GM12878 (cell line): ENCODE measurements around the gene ROBO1. TPM values are rescaled to one million over a fixed set of nuclear protein-coding genes. Genes with fewer than 3 reads are reported as not detected.

ENCODE experiments used
- BRCA1 ChIP-seq: IDR thresholded peaks from 2 replicates; pipeline ENCODE4 v1.6.1; 2011; ENCODE audit warnings: low read depth, low read length, improper control_type of control experiment
- CEBPZ ChIP-seq: fragments of 150-350 bp; IDR thresholded peaks from 2 replicates; pipeline ENCODE4 v1.6.1; 2016; ENCODE audit warnings: low read depth, low read length
- CREB1 ChIP-seq: IDR thresholded peaks from 2 replicates; pipeline ENCODE4 v1.6.1; 2012; ENCODE audit warnings: low read depth, mild to moderate bottlenecking, inconsistent platforms
- E2F8 ChIP-seq: fragments of 450-650 bp; IDR thresholded peaks from 2 replicates; pipeline ENCODE4 v1.6.1; 2018; ENCODE audit warnings: mild to moderate bottlenecking, low read depth, moderate library complexity; ENCODE audit not compliant: partially characterized antibody
- E4F1 ChIP-seq: fragments of 450-650 bp; IDR thresholded peaks from 2 replicates; pipeline ENCODE4 v1.6.1; 2018; ENCODE audit warnings: borderline replicate concordance, mild to moderate bottlenecking; ENCODE audit not compliant: partially characterized antibody
- EED ChIP-seq: sonication (generic); IDR thresholded peaks from 2 replicates; pipeline ENCODE4 v1.6.1; 2016; ENCODE audit warnings: antibody characterized with exemption, low read depth
- HDGF ChIP-seq: fragments of 450-650 bp; IDR thresholded peaks from 2 replicates; pipeline ENCODE4 v1.6.1; 2016; ENCODE audit warnings: antibody characterized with exemption
- IKZF1 ChIP-seq: fragments of 450-650 bp; conservative IDR thresholded peaks from 2 replicates; pipeline ENCODE4 v1.6.1; 2017; ENCODE audit warnings: antibody characterized with exemption, mild to moderate bottlenecking
- KAT2A ChIP-seq: conservative IDR thresholded peaks from 2 replicates; pipeline ENCODE4 v1.6.1; 2011; ENCODE audit warnings: low read depth, low read length; ENCODE audit not compliant: control insufficient read depth
- LARP7 ChIP-seq: fragments of 450-650 bp; IDR thresholded peaks from 2 replicates; pipeline ENCODE4 v1.6.1; 2017; ENCODE audit warnings: mild to moderate bottlenecking
- NR2C1 ChIP-seq: fragments of 450-650 bp; IDR thresholded peaks from 2 replicates; pipeline ENCODE4 v1.6.1; 2017; ENCODE audit warnings: antibody characterized with exemption, mild to moderate bottlenecking, moderate library complexity
- RUNX3 ChIP-seq: IDR thresholded peaks from 2 replicates; pipeline ENCODE4 v1.6.1; 2012; ENCODE audit warnings: low read length, inconsistent platforms
- SMARCA5 ChIP-seq: fragments of 450-650 bp; IDR thresholded peaks from 2 replicates; pipeline ENCODE4 v1.6.1; 2017; ENCODE audit warnings: mild to moderate bottlenecking
- SRF ChIP-seq, 2 experiments: IDR thresholded peaks; 2 replicates each; pipeline ENCODE4 v1.6.1; 2011; ENCODE audit warnings: low read depth in 2 of 2, low read length in 2 of 2, mild to moderate bottlenecking in 1 of 2, moderate library complexity in 1 of 2
- TARDBP ChIP-seq: IDR thresholded peaks from 2 replicates; pipeline ENCODE4 v1.6.1; 2016; ENCODE audit warnings: borderline replicate concordance
- ZNF622 ChIP-seq: fragments of 450-650 bp; IDR thresholded peaks from 2 replicates; pipeline ENCODE4 v1.6.1; 2017; ENCODE audit warnings: mild to moderate bottlenecking, inconsistent platforms
- polyA plus RNA-seq, 11 experiments: library from polyadenylated mRNA; depleted of rRNA in 4 of 11; unstranded in 6 of 11; stranded (reverse) in 5 of 11; fragments of >200 nt; fragmentation: Nextera tagmentation in 4 of 11; fragmentation: Illumina TruSeq in 1 of 11; extraction: Ambion mirVana in 4 of 11; extraction: Trizol in 1 of 11; gene quantifications; 1 replicate in 1 of 11; 2 replicates in 10 of 11; pipeline versions ENCODE4 v1.2.1 to v1.2.3, GENCODE V29; 2011 to 2016; ENCODE audit warnings: inconsistent platforms in 2 of 11, missing spikeins in 2 of 11, low read depth in 1 of 11
- total RNA-seq, 4 experiments: library from RNA; depleted of rRNA in 3 of 4; stranded (reverse); fragments of >200 nt in 3 of 4; fragmentation: Illumina TruSeq in 1 of 4; extraction: Trizol in 1 of 4; gene quantifications; 2 replicates each; pipeline versions ENCODE4 v1.2.1 to v1.2.3, GENCODE V29; 2013 to 2021
- TF ChIP-seq, protein P1 (sequence below): IDR thresholded peaks from 2 replicates; pipeline ENCODE4 v1.6.1; 2012; ENCODE audit warnings: improper control_type of control experiment, low read depth, low read length; ENCODE audit not compliant: insufficient replicate concordance

ROBO1 gene
- total and polyA plus RNA-seq, 10 of the 15 experiments (the other 5 are each of a cell fraction or from before 2014, with no cell fraction given): 0.29 to 46.5 (median 1.2) TPM

DNA sequence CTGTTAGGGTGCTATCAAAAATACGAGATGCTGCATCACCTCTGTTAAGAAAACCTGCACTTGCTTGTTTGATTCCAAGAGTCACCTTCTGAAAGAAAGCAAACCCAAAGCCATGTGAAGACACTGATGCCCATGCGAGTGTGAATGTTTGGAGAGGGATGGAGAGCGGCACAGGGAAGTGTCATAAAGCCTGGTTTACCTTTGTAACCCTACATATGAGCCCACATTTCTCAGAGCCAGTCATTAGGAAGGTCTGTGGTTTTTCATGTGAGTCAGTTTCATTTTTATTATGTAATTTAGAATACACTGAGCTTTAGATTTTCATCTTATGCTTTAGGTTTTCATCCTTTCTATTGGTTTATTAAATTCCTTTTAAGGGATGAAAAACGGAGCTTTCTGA lies 896.8 kb downstream of the ROBO1 start (continued):
- TF ChIP-seq CEBPZ (no peak), CREB1 (no peak), RUNX3 (peak; percentile 68), HDGF (no peak), LARP7 (no peak), SMARCA5 (no peak), BRCA1 (no peak), TARDBP (no peak), EED (no peak), IKZF1 (peak; percentile 73), NR2C1 (no peak), E4F1 (no peak), KAT2A (no peak), ZNF622 (no peak), E2F8 (no peak), SRF (IDR thresholded peaks at IDR 0.05; ENCODE audit: low read depth in 2 of 2, low read length in 2 of 2) (no peak)
- TF ChIP-seq, protein P1, sequence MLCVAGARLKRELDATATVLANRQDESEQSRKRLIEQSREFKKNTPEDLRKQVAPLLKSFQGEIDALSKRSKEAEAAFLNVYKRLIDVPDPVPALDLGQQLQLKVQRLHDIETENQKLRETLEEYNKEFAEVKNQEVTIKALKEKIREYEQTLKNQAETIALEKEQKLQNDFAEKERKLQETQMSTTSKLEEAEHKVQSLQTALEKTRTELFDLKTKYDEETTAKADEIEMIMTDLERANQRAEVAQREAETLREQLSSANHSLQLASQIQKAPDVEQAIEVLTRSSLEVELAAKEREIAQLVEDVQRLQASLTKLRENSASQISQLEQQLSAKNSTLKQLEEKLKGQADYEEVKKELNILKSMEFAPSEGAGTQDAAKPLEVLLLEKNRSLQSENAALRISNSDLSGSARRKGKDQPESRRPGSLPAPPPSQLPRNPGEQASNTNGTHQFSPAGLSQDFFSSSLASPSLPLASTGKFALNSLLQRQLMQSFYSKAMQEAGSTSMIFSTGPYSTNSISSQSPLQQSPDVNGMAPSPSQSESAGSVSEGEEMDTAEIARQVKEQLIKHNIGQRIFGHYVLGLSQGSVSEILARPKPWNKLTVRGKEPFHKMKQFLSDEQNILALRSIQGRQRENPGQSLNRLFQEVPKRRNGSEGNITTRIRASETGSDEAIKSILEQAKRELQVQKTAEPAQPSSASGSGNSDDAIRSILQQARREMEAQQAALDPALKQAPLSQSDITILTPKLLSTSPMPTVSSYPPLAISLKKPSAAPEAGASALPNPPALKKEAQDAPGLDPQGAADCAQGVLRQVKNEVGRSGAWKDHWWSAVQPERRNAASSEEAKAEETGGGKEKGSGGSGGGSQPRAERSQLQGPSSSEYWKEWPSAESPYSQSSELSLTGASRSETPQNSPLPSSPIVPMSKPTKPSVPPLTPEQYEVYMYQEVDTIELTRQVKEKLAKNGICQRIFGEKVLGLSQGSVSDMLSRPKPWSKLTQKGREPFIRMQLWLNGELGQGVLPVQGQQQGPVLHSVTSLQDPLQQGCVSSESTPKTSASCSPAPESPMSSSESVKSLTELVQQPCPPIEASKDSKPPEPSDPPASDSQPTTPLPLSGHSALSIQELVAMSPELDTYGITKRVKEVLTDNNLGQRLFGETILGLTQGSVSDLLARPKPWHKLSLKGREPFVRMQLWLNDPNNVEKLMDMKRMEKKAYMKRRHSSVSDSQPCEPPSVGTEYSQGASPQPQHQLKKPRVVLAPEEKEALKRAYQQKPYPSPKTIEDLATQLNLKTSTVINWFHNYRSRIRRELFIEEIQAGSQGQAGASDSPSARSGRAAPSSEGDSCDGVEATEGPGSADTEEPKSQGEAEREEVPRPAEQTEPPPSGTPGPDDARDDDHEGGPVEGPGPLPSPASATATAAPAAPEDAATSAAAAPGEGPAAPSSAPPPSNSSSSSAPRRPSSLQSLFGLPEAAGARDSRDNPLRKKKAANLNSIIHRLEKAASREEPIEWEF: no peak
